ENCODE data around the gene CANT1.

Gene CANT1

GRCh38 chr17:79007504-79008381 lies 1.8 kb downstream of the CANT1 start:
- no peak for DNase-seq

DNA sequence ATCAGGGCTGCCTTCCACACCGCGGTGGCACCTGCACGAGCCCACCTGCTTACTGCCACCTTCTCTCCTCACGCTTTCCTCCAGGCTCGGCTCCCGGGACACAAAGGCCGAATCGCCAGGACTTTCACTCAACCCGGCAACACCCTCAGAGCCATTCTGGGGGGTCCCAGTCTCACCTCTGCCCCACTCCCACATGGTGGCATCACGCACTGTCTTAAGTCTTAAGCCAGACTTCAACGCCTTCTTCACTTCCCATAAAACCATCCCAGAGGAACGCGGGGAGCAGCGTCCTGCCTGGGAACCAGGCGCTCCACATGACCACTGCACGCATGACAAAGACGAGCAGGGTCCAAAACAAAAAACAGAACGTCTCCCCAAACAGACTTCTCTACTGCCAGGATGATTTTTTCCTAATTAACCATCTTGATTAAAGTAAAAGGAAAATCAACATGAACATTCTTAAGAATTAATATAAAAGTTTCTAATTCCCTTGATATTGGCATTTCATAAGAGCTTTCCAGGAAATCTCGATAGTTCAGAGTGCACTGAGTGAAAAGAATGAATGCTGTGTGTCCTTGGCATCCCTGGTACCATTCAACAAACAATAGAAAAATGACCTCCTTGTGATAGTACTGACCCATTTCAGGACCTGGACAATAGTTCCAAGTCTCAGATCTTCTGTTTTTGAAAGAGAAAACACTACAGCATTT lies 2.6 kb downstream of the CANT1 start:
- DNase-seq = no peak

- DNase-seq = no peak
These were observed 3.5 kb downstream of the CANT1 start for GRCh38 chr17:79006046-79006445.

DNA sequence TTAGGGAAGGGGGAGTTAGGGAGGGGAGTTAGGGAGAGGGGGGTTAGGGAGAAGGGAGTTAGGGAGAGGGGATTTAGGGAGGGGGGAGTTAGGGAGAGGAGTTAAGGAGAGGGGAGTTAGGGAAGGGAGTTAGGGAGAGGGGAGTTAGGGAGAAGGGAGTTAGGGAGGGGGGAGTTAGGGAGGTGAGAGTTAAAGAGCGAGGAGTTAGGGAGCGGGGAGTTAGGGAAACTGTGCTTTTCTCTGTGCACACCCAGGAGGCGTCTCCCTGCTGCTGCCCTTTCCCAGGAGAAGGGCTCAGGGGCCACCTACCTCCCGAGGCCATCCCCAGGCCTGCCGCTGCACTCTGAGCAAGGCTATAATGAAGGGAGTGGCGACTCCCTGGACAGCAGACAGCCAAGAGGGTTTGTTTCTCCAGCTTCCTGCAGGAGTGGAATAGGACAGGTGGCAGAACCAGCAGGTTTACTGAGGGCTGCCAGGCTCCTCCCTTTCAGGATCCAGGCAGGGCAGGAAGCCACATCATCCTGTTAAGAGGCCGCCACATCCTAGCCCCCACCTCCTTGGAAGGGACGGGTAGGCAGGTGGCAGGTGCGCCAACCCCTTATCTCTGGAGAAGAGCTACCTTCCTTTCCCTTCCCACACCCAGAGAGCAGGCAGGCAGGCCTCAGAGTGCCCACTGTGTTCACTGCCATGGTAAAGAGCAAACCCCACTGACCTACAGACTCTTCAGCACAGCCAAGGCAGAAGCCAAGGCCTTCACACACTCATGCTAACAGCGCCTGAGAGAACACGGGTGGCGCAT lies 4.3 kb downstream of the CANT1 start:
- no peak for DNase-seq

GRCh38 chr17:79003661-79004411 lies 5.7 kb downstream of the CANT1 start:
- no peak for DNase-seq

- DNase-seq = no peak
These were observed 6.6 kb downstream of the CANT1 start for GRCh38 chr17:79002796-79003593.

DNA sequence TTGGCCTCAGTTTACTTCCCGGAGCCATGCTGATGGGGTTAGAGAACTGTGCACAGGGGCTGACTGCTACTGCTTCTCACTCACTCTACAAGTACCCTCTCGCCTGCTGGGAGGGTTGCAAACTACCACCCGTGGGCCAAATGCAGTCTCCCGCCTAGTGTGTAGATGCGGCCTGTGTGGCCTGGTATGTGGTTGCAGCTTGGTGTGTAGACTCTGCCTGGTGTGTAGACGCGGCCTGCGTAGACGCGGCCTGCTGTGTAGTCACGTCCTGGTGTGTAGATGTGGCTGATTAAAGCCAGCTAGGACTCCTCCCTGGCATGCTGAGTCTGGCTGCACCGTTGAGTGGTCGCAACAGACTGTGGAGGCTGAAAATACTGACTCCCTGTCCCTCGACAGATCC lies 7.3 kb downstream of the CANT1 start:
- DNase-seq = no peak

DNA sequence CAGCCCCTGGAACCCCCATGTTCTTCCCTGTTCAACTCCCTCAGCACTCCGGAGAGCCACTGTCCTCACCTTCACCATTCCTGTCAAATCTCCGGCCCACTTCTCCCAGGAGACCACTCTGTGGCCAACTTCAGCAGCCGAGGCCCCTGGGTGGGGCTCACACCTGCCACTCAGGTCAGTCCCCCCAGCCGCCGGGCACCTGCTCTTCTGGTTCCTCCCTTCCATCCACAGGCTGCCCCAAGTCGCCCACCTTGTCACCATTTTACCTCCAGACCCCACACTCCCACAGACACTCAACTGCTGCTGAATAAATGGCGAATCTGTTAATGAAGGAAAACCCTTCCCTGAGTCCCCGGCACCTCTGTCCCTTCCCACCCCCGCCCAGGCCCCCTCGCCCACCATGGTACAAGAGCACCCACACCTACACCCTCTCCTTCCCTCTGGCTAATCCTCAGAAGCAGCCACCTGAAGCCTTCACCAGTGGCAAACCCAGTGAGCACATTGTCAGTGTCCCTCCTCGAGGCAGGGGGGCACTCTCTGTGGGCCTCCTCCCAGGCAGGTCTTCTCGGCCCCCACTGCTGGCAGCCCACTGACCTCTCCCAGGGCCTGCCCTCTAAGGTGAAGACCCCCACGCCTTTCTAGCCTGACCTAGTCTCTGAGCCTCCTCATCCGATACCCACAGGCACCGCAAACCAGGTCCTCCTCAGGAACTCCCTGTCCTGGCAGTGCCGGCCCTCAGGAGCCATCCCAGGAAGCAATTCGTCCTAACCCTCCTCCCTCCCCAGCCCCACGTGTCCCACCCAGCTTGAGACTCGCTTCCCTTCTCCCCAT lies 8.2 kb downstream of the CANT1 start:
- DNase-seq = no peak

DNA sequence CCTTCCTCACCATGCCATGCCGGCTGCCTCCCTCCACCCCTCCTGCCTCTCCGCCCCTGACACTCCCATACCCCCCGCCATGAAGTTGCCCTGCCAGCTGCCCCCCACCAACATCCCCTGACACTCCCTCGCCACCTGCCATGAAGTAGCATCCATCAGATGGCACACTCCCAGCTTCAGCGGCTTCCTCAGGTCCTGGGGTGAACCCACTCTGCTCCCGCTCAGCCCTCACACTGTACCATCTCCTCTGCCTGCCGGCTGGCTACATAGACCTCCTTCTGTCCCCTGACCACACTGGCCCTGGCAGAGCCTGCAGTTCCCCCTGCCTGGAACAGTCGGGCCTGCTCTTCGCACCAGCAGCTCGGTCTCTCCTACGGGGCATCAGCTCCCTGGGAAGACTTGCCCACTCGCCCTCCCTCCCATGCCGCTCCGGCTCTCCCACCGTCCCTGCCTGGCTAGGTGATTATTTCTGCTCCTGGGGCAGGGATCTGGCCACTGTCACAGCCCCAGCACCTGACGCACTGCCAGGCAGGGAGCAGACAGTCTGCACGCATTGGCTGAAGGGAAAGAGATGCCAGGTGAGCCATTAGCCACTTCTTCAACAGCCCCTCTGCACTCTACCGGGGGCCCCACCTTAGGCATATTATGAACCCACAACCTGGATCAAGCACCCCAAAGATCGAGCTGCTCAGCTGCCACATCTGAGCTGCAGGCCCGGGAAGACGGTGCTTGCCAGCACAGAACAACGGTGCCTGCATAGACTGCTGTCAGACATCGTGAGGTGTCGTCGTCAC lies 9.0 kb downstream of the CANT1 start:
- no peak for DNase-seq

GRCh38 chr17:78999947-79000395 lies 9.6 kb downstream of the CANT1 start:
- no peak for DNase-seq

DNA sequence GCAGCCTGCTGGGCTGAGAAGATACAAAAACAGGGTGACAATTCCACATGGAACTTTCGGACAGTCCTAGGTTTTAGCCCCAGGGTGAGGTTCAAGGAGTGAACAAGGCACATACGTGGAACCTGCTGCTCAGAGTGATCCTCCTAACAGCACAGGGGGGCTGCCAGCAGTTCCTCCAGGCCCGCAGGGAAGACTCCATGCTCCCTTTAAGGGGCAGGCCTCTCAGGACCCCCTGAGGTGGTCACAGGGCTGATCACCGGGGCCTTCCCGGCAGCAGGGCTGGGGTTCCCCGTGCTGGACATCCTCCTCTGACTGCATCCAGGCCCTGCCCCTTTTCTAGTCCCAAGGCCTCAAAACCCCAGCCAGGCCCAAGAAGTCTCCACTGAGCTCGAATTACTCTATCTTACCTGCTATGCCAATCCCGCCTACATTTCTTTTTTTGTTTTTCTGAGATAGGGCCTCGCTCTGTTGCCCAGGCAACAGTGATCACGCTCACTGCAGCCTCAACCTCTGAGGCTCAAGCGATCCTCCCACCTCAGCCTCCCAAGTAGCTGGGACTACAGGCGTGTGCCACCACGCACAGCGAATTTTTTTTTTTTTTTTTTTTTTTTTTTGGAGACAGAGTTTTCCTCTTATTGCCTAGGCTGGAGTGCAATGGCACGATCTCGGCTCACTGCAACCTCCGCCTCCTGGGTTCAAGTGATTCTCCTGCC lies 10.4 kb downstream of the CANT1 start:
- no peak for DNase-seq

GRCh38 chr17:78998311-78999055 lies 11.1 kb downstream of the CANT1 start:
- DNase-seq = no peak

DNA sequence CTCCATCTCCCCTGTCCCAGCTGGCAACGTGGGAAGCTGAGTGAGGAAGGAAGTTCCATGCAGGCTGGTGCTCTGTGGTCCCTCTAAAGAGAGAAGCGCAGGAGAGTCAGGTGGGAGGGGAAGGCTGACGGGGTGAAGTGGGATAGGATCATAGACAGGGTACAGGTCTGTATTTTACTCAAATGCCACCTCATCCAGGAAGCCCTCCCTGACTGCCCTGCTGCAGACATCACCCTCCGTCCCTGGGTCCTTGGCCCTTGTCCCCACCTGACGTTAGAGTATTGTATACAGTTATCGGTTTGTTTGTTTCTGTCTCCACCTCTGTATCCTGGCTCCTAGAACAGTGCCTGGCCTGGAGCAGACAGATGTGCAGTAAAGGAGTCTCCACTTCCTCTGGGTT lies 11.7 kb downstream of the CANT1 start:
- no peak for DNase-seq

- no peak for DNase-seq
These were observed 12.3 kb downstream of the CANT1 start for GRCh38 chr17:78997231-78997741.

DNA sequence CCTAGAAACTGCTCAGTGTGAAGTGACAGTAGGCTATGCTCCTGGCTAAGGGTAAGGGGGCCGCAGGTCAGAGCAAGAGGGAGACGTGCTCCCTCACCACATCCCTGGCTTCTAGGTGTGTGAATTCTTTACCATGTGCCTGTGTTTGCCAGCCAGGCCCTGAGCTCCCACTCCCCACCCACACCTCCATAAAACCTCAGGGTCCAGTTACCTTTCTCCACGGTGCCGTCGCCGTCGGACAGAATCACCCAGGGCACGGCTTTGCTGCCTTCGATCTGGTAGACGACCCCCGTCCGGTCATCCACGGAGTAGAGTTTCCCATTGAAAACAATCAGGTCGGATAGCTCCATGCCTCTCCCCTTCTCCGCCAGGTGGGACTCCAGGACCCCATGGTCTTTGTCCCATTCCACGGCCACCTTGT lies 12.8 kb downstream of the CANT1 start:
- no peak for DNase-seq

DNA sequence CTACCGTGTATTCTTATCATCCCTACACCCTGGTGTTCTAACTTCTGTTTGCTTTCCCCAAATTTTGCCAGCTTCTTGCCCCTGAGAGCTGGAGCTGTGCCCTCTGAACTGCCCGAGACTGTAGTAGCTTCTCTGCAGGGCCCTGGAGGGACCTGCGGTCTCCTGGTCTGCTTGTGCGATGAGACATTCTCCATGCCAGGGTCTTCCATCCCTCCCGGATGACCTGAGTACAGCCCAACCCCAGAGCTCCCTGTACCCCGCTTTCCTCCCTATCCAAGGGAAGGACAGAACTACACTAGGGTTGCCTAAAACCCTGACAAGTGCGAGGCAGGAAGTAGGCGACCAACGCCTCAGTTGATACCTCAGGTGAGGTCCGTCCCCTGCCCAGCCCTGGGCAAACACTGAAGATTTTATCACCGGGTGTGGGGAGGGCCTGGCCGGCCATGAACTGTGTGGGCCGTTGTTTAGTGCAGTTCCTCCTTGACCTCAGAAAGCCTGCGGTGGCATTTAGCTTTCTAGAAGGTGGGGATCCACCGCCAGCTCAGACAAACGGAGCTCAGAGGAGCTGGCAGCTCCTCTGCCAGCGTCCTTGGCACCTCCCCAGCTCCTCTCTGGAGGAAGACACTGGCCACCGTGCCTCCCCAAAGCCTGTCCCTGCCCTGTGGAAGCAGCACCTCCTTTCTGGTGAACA lies 13.7 kb downstream of the CANT1 start:
- no peak for DNase-seq

DNA sequence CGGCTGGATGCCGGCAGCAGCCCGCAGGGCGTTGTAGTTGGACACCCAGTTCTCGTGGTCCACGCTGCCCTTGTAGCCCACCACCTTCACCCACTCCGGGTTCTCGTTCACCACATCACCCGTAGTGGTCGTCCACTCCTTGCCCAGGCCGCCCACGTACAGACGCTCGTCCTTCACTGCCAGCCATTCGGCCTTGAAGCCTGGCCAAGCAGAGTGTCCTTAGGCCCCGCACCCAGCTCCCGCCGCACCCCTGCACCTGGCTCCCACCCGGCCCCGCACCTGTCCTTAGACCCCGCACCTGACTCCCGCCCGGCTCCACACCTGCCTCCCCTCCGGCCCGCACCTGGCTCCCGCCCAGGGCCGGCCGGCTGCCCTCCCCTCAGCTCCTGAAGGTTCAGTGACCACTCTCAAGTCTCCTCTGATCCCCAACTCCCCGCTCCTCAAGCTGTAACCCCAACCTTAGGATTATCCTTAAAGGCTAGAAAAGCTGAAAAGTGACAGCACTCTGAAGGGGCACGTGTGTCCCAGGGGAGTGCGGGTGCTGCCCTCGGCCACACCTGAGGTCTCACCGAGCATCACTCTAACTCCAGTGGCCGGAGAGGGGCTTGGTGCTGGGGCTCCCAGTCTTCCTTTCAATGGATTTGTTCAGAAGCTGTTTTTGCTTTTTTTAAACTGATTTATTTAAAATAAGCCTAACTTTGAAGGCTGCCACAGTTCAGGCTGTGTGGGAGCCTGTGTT lies 14.4 kb downstream of the CANT1 start:
- DNase-seq = no peak

Data from CD4-positive, alpha-beta T cell treated with Interferon gamma for 1 hour (primary cell).